Measurements from ENCODE around the gene HPCA.

GRCh38 chr1:32933742-32934322 is 47.5 kb downstream of the HPCA start:
- TF ChIP-seq, protein P1, sequence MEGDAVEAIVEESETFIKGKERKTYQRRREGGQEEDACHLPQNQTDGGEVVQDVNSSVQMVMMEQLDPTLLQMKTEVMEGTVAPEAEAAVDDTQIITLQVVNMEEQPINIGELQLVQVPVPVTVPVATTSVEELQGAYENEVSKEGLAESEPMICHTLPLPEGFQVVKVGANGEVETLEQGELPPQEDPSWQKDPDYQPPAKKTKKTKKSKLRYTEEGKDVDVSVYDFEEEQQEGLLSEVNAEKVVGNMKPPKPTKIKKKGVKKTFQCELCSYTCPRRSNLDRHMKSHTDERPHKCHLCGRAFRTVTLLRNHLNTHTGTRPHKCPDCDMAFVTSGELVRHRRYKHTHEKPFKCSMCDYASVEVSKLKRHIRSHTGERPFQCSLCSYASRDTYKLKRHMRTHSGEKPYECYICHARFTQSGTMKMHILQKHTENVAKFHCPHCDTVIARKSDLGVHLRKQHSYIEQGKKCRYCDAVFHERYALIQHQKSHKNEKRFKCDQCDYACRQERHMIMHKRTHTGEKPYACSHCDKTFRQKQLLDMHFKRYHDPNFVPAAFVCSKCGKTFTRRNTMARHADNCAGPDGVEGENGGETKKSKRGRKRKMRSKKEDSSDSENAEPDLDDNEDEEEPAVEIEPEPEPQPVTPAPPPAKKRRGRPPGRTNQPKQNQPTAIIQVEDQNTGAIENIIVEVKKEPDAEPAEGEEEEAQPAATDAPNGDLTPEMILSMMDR (IDR thresholded peaks at IDR 0.05), result peak in 2 of 5 experiments; percentile 38 to 58
- TF ChIP-seq POLR2A (IDR thresholded peaks at IDR 0.05), result no peak
